Measurements from ENCODE around the gene SLC9A8. TPM values are rescaled to one million over a fixed set of nuclear protein-coding genes. Genes with fewer than 3 reads are reported as not detected.
A peak's percentile ranks its signal among the peaks of the same experiment; 100 is the strongest.
"Not testable (repeated sequence)": the region's sequence is repeated elsewhere in the genome, so short reads cannot be mapped to it uniquely, and the experiment has no call there.

The SLC9A8 gene
- 35.0 TPM for total RNA-seq

GRCh38 chr20:49812507-49813304 lies at the start of gene SLC9A8:
Gene SLC9A8, plus strand, starts transcription at chr20:49812828. Its CDS starts 95 bp downstream, at chr20:49812923.
- DNase-seq (ENCODE audit: low spot score) = peak; percentile 89

- DNase-seq (ENCODE audit: low spot score) = no peak
Observed at GRCh38 chr20:49762940-49763766, 49.5 kb upstream of the SLC9A8 start.

- no peak for DNase-seq (ENCODE audit: low spot score)
Observed at GRCh38 chr20:49765413-49765736, 47.3 kb upstream of the SLC9A8 start.

- no peak for DNase-seq (ENCODE audit: low spot score)
Observed at GRCh38 chr20:49765846-49766541, 46.6 kb upstream of the SLC9A8 start.

GRCh38 chr20:49766979-49767521 lies 45.6 kb upstream of the SLC9A8 start:
- no peak for DNase-seq (ENCODE audit: low spot score)

GRCh38 chr20:49768204-49769047 lies 44.2 kb upstream of the SLC9A8 start:
- peak; percentile 83 for DNase-seq (ENCODE audit: low spot score)

GRCh38 chr20:49769048-49769581 lies 43.5 kb upstream of the SLC9A8 start:
- DNase-seq (ENCODE audit: low spot score) = no peak

GRCh38 chr20:49770634-49771033 lies 42.0 kb upstream of the SLC9A8 start:
- DNase-seq (ENCODE audit: low spot score) = no peak

GRCh38 chr20:49774213-49774612 lies 38.4 kb upstream of the SLC9A8 start:
- not testable (repeated sequence) for DNase-seq (ENCODE audit: low spot score)

GRCh38 chr20:49775229-49775693 lies 37.4 kb upstream of the SLC9A8 start:
- DNase-seq (ENCODE audit: low spot score) = no peak

GRCh38 chr20:49779972-49780371 lies 32.7 kb upstream of the SLC9A8 start:
- DNase-seq (ENCODE audit: low spot score) = no peak

GRCh38 chr20:49781676-49782075 lies 31.0 kb upstream of the SLC9A8 start:
- no peak for DNase-seq (ENCODE audit: low spot score)

- not testable (repeated sequence) for DNase-seq (ENCODE audit: low spot score)
Observed at GRCh38 chr20:49782439-49782838, 30.2 kb upstream of the SLC9A8 start.

- not testable (repeated sequence) for DNase-seq (ENCODE audit: low spot score)
Observed at GRCh38 chr20:49783021-49783995, 29.3 kb upstream of the SLC9A8 start.

- DNase-seq (ENCODE audit: low spot score) = no peak
Observed at GRCh38 chr20:49784291-49784690, 28.3 kb upstream of the SLC9A8 start.

GRCh38 chr20:49785149-49785851 lies 27.3 kb upstream of the SLC9A8 start:
- no peak for DNase-seq (ENCODE audit: low spot score)

GRCh38 chr20:49785852-49786175 lies 26.8 kb upstream of the SLC9A8 start:
- DNase-seq (ENCODE audit: low spot score) = no peak

- no peak for DNase-seq (ENCODE audit: low spot score)
Observed at GRCh38 chr20:49786196-49786595, 26.4 kb upstream of the SLC9A8 start.
